GM21723 (cell line): ENCODE measurements around the gene FERMT1.
"Not testable (repeated sequence)": the region's sequence is repeated elsewhere in the genome, so short reads cannot be mapped to it uniquely, and the experiment has no call there.

Source experiments
- ATAC-seq: cut with Tn5 transposase; IDR thresholded peaks from one replicate; pipeline ENCODE4 v1.9.1; 2021; ENCODE audit warnings: mild to moderate bottlenecking, moderate library complexity; ENCODE audit not compliant: unreplicated experiment

The FERMT1 gene

GRCh38 chr20:6041808-6042265, 81.0 kb downstream of the FERMT1 start:
- ATAC-seq, result no peak

DNA sequence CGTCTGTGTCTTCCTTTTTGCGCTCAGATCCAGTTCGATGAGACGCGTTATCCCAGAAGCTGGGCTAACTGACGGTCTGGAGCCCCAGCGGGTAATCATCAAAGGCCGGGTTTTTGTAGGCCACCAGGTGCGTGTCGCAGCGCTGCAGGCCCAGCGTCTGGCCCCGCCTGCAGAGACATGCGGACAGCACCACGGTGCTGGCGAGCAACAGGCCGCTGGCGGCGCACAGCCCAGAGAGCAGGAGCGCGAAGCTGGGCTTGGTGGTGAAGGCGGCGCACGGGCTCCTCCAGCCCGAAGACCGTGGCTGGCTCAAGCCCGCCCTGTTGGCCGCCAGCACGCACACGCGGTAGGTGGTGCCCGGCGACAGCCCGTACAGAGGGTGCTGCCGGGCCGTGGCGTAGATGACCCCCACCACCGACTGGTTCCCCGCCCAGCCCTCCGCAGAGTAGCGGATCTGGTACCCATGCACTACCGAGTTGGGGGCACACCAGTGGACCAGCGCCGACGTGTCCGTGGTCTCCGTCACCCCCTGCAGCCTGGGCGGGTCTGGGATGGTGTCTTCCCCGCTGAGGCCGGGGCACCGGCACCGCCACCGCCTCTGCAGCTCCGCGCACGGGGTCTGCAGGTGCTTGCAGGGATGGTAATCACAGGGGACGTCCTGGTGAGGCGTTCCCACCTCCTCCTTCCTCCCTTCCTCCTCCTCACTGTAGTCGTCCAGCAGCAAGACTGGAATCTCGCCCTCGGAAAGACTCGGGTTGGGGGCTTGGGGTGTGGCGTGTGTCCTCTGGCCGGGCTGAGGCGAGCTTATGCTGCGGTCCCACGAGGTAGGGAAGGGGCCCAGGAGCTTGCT, 81.6 kb downstream of the FERMT1 start:
- ATAC-seq, result no peak

DNA sequence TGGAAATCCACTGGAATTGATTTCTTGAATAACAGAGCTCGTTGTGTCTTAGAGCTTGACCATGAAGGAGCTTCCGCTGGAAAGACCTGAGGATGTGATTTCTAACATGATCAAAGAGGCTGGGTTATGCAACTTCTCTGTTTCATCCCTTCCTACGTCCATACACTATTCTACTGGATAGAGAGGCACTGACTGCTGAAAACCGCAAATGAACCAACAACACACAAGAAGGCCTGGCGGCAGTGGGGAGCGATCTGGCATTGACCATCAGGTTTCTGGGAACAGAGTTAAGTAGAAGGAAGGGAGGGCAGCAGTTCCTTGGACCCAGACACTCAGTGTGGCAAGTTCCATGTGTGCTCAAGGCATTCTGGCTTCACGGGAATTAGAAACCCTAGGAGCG, 82.3 kb downstream of the FERMT1 start:
- ATAC-seq, result no peak

- ATAC-seq, result no peak
Observed at GRCh38 chr20:6039766-6040165, 83.1 kb downstream of the FERMT1 start.

- ATAC-seq, result no peak
Observed at GRCh38 chr20:6038256-6038655, 84.6 kb downstream of the FERMT1 start.

DNA sequence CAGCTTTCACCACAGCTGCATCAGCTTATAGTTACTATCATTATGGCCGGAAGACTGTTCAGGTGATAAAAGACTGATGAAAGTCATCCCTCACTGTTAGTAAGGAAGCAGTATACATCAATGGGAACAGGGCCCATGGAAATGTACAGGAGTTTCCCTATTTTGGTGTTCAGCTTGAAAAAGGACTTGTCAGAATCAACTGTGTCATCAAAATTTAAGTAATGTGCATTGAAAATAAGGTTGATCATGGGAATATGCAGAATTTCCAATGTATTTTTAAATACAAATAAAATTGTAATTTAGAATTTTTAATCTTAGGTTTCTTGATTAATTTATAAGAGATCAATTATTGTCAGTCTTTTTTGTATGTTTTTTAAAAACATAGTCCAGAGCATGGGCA, 85.7 kb downstream of the FERMT1 start:
- no peak for ATAC-seq

DNA sequence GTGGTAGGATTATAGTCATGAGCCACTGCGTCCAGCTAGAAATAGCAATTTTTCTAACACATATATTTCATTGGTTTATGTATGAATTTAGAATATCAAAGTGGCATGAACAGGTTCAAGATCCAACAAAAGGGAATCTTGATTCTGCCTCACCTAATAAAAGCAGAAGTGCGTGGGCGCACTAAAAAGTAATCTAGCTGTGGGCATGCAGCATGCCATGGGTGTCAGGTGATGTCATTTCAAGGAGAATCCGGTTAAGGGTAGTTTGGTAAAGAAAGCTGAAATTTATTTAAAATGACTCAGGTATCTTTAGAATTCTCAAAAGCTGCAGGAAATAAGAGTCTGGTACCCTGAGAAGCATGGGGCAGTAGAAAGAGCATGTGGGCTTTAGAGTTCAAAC, 86.6 kb downstream of the FERMT1 start:
- no peak for ATAC-seq

- no peak for ATAC-seq
Observed at GRCh38 chr20:6034134-6034969, 88.5 kb downstream of the FERMT1 start.

DNA sequence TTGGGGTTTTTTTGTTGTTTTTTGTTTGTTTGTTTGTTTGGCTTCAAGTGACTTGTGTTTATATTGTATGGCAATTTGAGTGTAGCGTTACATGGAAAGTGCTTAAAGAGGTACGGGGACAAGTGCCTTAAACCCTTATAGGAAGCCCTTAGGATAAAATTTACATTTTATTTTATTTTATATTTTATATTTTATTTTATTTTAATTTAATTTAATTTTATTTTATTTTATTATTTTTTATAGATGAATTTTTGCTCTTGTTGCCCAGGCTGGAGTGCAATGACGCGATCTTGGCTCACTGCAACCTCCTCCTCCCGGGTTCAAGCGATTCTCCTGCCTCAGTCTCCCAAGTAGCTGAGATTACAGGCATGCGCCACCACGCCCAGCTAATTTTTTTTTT, 89.9 kb downstream of the FERMT1 start:
- ATAC-seq, result not testable (repeated sequence)

DNA sequence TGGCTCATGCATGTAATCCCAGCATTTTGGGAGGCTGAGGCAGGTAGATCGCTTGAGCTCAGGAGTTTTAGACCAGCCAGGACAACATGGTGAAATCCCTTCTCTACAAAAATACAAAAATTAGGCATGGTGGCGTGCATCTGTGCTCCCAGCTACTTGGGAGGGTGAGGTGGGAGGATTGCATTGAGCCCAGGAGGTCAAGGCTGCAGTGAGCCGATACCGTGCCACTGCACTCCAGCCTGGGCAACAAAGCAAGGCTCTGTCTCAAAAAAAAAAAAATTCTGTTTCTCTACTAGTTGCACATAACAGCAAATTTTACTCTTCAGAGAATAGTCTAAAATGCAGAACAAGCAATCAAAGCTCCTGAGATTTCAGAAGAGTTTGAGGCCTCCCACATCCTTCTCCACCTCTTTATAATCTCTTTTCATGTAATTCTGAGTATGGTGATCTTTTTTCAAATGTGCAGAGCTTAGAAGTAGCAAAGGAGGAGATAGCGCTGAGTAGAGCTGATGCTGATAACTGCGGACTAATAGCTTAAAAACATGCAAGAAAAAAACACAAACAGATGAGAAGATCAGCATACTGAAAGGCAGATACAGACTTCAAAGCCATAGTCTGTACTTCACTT, 92.3 kb downstream of the FERMT1 start:
- ATAC-seq, result no peak

GRCh38 chr20:6029538-6029937, 93.3 kb downstream of the FERMT1 start:
- no peak for ATAC-seq

GRCh38 chr20:6028818-6029217, 94.0 kb downstream of the FERMT1 start:
- ATAC-seq, result no peak

DNA sequence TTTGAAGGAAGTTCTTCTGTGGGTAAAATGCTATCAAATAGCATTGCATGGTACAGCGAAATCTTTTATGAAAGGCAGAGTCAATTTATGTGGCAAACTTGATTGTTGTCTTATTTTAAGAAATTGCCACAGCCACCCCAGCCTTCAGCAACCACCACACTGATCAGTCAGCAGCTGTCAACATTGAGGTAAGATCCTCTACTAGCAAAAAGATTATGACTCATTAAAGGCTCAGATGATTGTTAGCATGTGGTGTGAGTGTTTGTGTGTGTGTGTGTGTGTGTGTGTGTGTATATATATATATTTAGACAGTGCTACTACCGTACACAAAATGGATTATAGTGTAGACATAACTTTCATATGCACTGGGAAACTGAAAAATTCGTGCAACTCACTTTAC, 96.8 kb downstream of the FERMT1 start:
- no peak for ATAC-seq
